HG02852 (cell line): Measurements from ENCODE around the gene ANKS6.

Experiments used
- ATAC-seq: cut with Tn5 transposase; IDR thresholded peaks from one replicate; pipeline ENCODE4 v1.9.1; 2021; ENCODE audit warnings: mild to moderate bottlenecking, moderate library complexity; ENCODE audit not compliant: unreplicated experiment

Gene ANKS6

GRCh38 chr9:98773721-98774120 lies 22.6 kb downstream of the ANKS6 start:
- ATAC-seq, result no peak

GRCh38 chr9:98772364-98773155 lies 23.8 kb downstream of the ANKS6 start:
- ATAC-seq, result no peak

GRCh38 chr9:98771209-98771874 lies 25.0 kb downstream of the ANKS6 start:
- no peak for ATAC-seq

- ATAC-seq, result no peak
Observed at GRCh38 chr9:98770717-98771116, 25.6 kb downstream of the ANKS6 start.

GRCh38 chr9:98768344-98768743 lies 28.0 kb downstream of the ANKS6 start:
- no peak for ATAC-seq

GRCh38 chr9:98767915-98768314 lies 28.4 kb downstream of the ANKS6 start:
- ATAC-seq, result no peak

GRCh38 chr9:98767196-98767595 lies 29.2 kb downstream of the ANKS6 start:
- no peak for ATAC-seq

- no peak for ATAC-seq
Observed at GRCh38 chr9:98766586-98766985, 29.8 kb downstream of the ANKS6 start.

- no peak for ATAC-seq
Observed at GRCh38 chr9:98765256-98765655, 31.1 kb downstream of the ANKS6 start.

- no peak for ATAC-seq
Observed at GRCh38 chr9:98763986-98764745, 32.2 kb downstream of the ANKS6 start.

GRCh38 chr9:98760231-98760630 lies 36.1 kb downstream of the ANKS6 start:
- no peak for ATAC-seq

- no peak for ATAC-seq
Observed at GRCh38 chr9:98755006-98755618, 41.2 kb downstream of the ANKS6 start.

GRCh38 chr9:98751210-98751609 lies 45.1 kb downstream of the ANKS6 start:
- no peak for ATAC-seq

GRCh38 chr9:98750364-98751060 lies 45.8 kb downstream of the ANKS6 start:
- no peak for ATAC-seq

GRCh38 chr9:98747476-98747875 lies 48.9 kb downstream of the ANKS6 start:
- ATAC-seq, result no peak

GRCh38 chr9:98745470-98745869 lies 50.9 kb downstream of the ANKS6 start:
- ATAC-seq, result no peak

GRCh38 chr9:98743818-98744611 lies 52.3 kb downstream of the ANKS6 start:
- ATAC-seq, result no peak

- ATAC-seq, result no peak
Observed at GRCh38 chr9:98743329-98743728, 53.0 kb downstream of the ANKS6 start.

- ATAC-seq, result no peak
Observed at GRCh38 chr9:98742325-98743280, 53.8 kb downstream of the ANKS6 start.
